C4-2B (cell line): ENCODE measurements around the gene PEF1.

ENCODE experiments used
- H3K27ac ChIP-seq: fragments of 450-650 bp; 2 replicates; pipeline ENCODE4 v1.5.1; 2017
- CTCF ChIP-seq: fragments of 450-650 bp; conservative IDR thresholded peaks from 2 replicates; pipeline ENCODE4 v1.5.1; 2017; ENCODE audit warnings: mild to moderate bottlenecking
- ZFX ChIP-seq: fragments of 450-650 bp; IDR thresholded peaks from 2 replicates; pipeline ENCODE4 v1.6.1; 2017

PEF1 gene

GRCh38 chr1:31617916-31618746, 26.5 kb downstream of the PEF1 start:
- peak; percentile 95 for TF ChIP-seq CTCF
- TF ChIP-seq ZFX: no peak
- no peak overlapping the region for H3K27ac ChIP-seq

- no peak for TF ChIP-seq ZFX
- TF ChIP-seq CTCF: no peak
- H3K27ac ChIP-seq: no peak within 1 kb of the TSS
Measured at GRCh38 chr1:31617218-31617915, 27.3 kb downstream of the PEF1 start, which contains the start of gene HCRTR1. TSS of gene HCRTR1 (plus strand) at chr1:31617689. CDS start at chr1:31619193, 1,504 bp downstream.

- no peak for TF ChIP-seq CTCF
- no peak for TF ChIP-seq ZFX
- H3K27ac ChIP-seq: no peak overlapping the region
Measured at GRCh38 chr1:31615939-31616338, 28.7 kb downstream of the PEF1 start.

GRCh38 chr1:31615414-31615813, 29.3 kb downstream of the PEF1 start:
- H3K27ac ChIP-seq: no peak overlapping the region
- no peak for TF ChIP-seq CTCF
- TF ChIP-seq ZFX: no peak

- no peak overlapping the region for H3K27ac ChIP-seq
- TF ChIP-seq CTCF (no peak), ZFX (no peak)
Measured at GRCh38 chr1:31614414-31615005, 30.2 kb downstream of the PEF1 start.

- no peak overlapping the region for H3K27ac ChIP-seq
- no peak for TF ChIP-seq ZFX
- no peak for TF ChIP-seq CTCF
Measured at GRCh38 chr1:31609514-31610118, 35.1 kb downstream of the PEF1 start.
